K562 (cell line): ENCODE results near the gene REC8.

Experiments
- E4F1 ChIP-seq: fragments of 250-450 bp; sonication (Bioruptor Pico); IDR thresholded peaks from 2 replicates; pipeline ENCODE4 v1.5.0; 2021; ENCODE audit warnings: mild to moderate bottlenecking, borderline replicate concordance
- POLR3A ChIP-seq: IDR thresholded peaks from 2 replicates; pipeline ENCODE4 v1.6.1; 2011; ENCODE audit warnings: borderline replicate concordance, mild to moderate bottlenecking, moderate library complexity; ENCODE audit not compliant: insufficient read length, insufficient read depth; ENCODE audit errors: extremely low read depth
- POU5F1 ChIP-seq: fragments of 150-350 bp; IDR thresholded peaks from 2 replicates; pipeline ENCODE4 v1.6.1; 2014; ENCODE audit warnings: borderline replicate concordance, low read length, low read depth, mild to moderate bottlenecking; ENCODE audit not compliant: partially characterized antibody
- THRA ChIP-seq: fragments of 450-650 bp; IDR thresholded peaks from 2 replicates; pipeline ENCODE4 v1.6.1; 2017; ENCODE audit warnings: mild to moderate bottlenecking, moderate library complexity
- USF2 ChIP-seq: sonication (generic); formaldehyde crosslinking; IDR thresholded peaks from 2 replicates; pipeline ENCODE4 v1.5.0; 2020; ENCODE audit warnings: missing genetic modification reagents
- ZKSCAN1 ChIP-seq: fragments of 150-350 bp; IDR thresholded peaks from 2 replicates; pipeline ENCODE4 v1.6.1; 2016; ENCODE audit warnings: low read depth, low read length
- ZNF121 ChIP-seq: sonication (generic); formaldehyde crosslinking; conservative IDR thresholded peaks from 2 replicates; pipeline ENCODE4 v1.8.0; 2022; ENCODE audit warnings: missing genetic modification reagents
- ZNF3 ChIP-seq: fragments of 250-450 bp; sonication (Bioruptor Pico); IDR thresholded peaks from 2 replicates; pipeline ENCODE4 v1.5.0; 2021; ENCODE audit warnings: mild to moderate bottlenecking, moderate library complexity
- ZNF696 ChIP-seq: fragments of 250-450 bp; sonication (Bioruptor Pico); conservative IDR thresholded peaks from 2 replicates; pipeline ENCODE4 v1.4.0; 2020; ENCODE audit warnings: mild to moderate bottlenecking, moderate library complexity

- no peak for TF ChIP-seq USF2 (CRISPR knock-in tag)
- TF ChIP-seq ZNF121 (CRISPR knock-in tag), result no peak
- TF ChIP-seq ZNF696 (CRISPR knock-in tag), result no peak
- no peak for TF ChIP-seq E4F1
- TF ChIP-seq THRA, result no peak
- no peak for TF ChIP-seq POU5F1
- TF ChIP-seq ZNF3 (CRISPR knock-in tag), result no peak
- no peak for TF ChIP-seq ZKSCAN1
- no peak for TF ChIP-seq POLR3A
Measured at GRCh38 chr14:24182110-24182882, 10.4 kb downstream of the REC8 start.
